Epithelial cell of esophagus (primary cell): ENCODE data around the gene AGBL5.

Experiments
- DNase-seq: peaks from one replicate; pipeline ENCODE4 v3.0.0; 2010; ENCODE audit warnings: low read depth
- H3K4me3 ChIP-seq: 2 replicates; pipeline ENCODE4 v1.5.1; 2011; ENCODE audit warnings: mild to moderate bottlenecking, low read length, control low read depth
- TF ChIP-seq, protein P1 (sequence below): IDR thresholded peaks from 2 replicates; pipeline ENCODE4 v1.5.1; 2011; ENCODE audit warnings: low read depth, mild to moderate bottlenecking, low read length, control low read depth, inconsistent platforms; ENCODE audit not compliant: insufficient read depth; ENCODE audit errors: missing control alignments

AGBL5 gene

DNA sequence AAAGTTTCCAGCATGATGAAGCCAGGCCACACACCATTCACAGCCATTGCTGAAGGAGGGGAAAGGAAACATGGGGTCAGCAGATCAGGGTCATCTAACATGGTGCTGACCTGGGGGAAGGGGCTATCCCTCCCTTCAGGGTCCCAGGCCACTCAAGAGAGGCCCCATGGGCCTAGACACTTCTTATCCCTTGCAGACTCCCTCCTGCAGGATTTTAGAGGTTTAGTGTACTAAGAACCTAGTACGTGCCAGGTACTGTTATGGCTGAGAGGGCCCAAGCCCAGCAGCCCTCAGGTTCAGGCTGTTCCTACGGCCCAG, 43.9 kb downstream of the AGBL5 start:
- TF ChIP-seq, protein P1, sequence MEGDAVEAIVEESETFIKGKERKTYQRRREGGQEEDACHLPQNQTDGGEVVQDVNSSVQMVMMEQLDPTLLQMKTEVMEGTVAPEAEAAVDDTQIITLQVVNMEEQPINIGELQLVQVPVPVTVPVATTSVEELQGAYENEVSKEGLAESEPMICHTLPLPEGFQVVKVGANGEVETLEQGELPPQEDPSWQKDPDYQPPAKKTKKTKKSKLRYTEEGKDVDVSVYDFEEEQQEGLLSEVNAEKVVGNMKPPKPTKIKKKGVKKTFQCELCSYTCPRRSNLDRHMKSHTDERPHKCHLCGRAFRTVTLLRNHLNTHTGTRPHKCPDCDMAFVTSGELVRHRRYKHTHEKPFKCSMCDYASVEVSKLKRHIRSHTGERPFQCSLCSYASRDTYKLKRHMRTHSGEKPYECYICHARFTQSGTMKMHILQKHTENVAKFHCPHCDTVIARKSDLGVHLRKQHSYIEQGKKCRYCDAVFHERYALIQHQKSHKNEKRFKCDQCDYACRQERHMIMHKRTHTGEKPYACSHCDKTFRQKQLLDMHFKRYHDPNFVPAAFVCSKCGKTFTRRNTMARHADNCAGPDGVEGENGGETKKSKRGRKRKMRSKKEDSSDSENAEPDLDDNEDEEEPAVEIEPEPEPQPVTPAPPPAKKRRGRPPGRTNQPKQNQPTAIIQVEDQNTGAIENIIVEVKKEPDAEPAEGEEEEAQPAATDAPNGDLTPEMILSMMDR = no peak

DNA sequence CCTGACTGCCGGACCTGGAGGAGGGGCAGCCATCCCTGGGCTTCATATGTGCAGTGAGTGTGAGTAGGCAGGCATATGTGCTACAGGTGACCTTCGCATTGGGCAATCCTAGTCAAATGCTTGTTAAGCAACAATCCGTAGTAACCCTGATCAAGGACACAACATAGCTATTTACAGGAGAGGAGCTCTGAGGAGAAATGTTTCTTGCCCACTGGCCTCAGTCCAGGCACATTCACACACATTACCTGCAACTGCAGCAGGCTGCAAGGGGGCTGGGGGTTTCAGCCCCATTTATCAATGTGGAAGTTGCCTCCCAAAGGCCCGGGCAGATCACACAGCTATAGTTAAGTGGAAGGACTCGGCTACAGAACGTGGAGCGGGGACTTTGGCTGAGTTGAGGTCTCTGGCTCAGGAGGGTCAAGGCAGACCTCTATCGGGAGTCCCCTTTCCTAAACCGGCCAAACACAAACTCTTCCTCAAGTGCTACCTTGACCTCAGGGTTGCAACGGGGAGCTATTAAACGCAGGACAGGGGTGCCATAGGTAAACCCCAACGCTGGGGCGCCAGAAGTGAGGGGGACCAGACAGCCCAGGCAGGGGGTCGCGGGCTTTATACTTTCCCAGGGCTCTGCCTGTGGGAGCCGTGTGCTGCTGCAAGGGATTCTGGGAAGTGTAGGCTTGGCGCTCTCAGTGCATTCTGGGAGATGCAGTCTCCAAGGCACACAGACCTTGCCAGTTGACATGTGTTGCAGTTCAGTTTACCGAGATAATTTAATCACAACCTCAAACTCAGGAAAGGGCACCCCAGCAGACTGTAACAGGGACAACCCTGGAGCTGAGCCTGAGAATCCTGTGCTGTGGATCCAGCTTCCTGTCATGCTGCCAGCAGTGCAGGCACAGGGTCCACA, 44.5 kb downstream of the AGBL5 start:
- DNase-seq = peak; percentile 66
- TF ChIP-seq, protein P1 = no peak
- H3K4me3 ChIP-seq = peak overlapping the region; percentile 9

More for the DNA sequence above, 43.9 kb downstream of the AGBL5 start:
- H3K4me3 ChIP-seq = no peak overlapping the region
- DNase-seq = no peak

DNA sequence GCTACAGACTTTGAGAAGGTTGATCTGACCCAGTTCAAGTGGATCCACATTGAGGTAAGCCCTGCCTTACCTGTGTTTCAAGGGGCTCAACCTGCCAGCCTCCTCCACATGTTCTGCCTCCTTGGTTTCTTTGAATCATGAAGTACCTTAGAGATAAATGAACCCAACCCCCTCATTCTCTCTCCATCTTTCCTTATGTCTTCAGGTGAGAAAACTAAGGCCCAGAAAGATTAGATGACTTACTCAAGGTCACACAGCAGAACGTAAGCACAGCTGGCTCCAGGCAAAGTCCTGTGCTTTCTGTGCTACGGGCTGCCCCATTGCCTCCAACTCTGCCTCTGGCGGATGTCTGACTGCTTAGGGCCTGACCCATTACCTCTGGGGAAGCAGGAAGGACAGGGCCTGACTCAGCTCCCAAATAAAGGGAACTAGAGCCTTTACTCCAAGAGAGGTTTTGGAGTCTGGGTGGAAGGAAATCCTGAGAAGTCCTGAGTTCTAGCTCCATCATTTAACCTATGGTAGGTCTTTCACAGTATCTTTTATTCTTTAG, 45.4 kb downstream of the AGBL5 start:
- DNase-seq = no peak
- H3K4me3 ChIP-seq = no peak overlapping the region
- TF ChIP-seq, protein P1 = no peak

DNA sequence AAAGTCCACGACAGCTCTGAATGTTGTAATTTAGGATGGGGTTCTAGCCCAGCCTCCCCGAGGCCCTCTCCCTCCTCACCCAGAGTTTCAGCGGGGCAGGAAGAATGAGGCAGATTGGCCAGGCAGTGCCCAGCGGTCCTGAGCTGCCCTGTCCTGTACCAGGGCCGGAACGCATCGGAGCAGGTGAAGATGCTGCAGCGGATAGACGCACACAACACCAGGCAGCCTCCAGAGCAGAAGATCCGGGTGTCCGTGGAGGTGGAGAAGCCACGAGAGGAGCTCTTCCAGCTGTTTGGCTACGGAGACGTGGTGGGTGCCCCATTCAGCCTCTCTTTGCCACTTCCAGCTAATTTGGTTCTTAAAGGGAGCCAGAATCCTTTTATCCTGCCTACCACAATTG, 45.9 kb downstream of the AGBL5 start:
- TF ChIP-seq, protein P1 = no peak
- no peak overlapping the region for H3K4me3 ChIP-seq
- no peak for DNase-seq

DNA sequence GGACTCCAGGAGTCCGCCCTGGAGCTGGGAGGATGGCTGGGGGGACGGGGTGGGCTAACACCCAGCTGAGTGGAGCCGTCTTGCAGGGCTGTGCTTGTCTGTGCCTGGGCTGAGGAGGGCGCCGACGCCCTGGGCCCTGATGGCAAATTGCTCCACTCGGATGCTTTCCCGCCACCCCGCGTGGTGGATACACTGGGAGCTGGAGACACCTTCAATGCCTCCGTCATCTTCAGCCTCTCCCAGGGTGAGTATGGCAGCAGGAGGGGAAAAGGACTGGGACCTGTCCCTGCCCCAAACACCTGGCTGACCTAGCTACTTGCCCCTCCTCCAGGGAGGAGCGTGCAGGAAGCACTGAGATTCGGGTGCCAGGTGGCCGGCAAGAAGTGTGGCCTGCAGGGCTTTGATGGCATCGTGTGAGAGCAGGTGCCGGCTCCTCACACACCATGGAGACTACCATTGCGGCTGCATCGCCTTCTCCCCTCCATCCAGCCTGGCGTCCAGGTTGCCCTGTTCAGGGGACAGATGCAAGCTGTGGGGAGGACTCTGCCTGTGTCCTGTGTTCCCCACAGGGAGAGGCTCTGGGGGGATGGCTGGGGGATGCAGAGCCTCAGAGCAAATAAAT, 48.0 kb downstream of the AGBL5 start:
- no peak for DNase-seq
- no peak overlapping the region for H3K4me3 ChIP-seq
- TF ChIP-seq, protein P1 = no peak

DNA sequence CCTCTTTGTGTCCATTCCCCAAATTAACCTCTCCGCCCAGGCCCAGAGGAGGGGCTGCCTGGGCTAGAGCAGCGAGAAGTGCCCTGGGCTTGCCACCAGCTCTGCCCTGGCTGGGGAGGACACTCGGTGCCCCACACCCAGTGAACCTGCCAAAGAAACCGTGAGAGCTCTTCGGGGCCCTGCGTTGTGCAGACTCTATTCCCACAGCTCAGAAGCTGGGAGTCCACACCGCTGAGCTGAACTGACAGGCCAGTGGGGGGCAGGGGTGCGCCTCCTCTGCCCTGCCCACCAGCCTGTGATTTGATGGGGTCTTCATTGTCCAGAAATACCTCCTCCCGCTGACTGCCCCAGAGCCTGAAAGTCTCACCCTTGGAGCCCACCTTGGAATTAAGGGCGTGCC, 48.6 kb downstream of the AGBL5 start:
- no peak for DNase-seq
- no peak overlapping the region for H3K4me3 ChIP-seq
- TF ChIP-seq, protein P1 = no peak
